H1 (cell line): ENCODE results near the gene OR5A1. TPM values are rescaled to one million over a fixed set of nuclear protein-coding genes. Genes with fewer than 3 reads are reported as not detected.

Experiments
- CTCF ChIA-PET: fragments of 300-600 bp; sonication (Branson Sonifier 250); formaldehyde crosslinking; loops from one replicate; lab custom pipeline; 2021; ENCODE audit not compliant: partially characterized antibody; lab: Charles Lee
- POLR2A ChIA-PET: fragments of 300-600 bp; sonication (Branson Sonifier 250); formaldehyde crosslinking; loops from one replicate; lab custom pipeline; 2021; ENCODE audit warnings: inconsistent platforms; ENCODE audit not compliant: partially characterized antibody; lab: Charles Lee
- DNase-seq, 2 experiments: peaks; one replicate each; pipeline versions ENCODE4 v3.0.0 to v3.0.0-alpha.2; 2010 to 2022; ENCODE audit warnings: low spot score in 2 of 2, low read depth in 1 of 2, mixed read lengths in 1 of 2
- FAIRE-seq: peaks from 2 replicates; lab custom pipeline; 2011; peaks lifted over from hg19 to GRCh38; lab: Jason Lieb, UNC
- H2AFZ ChIP-seq: 2 replicates; pipeline ENCODE4 v1.8.1; 2012; ENCODE audit warnings: low read length, inconsistent platforms
- H2AK5ac ChIP-seq: 2 replicates; pipeline ENCODE4 v1.6.1; 2013; ENCODE audit warnings: low read depth, low read length
- H2BK120ac ChIP-seq: replicated peaks from 2 replicates; pipeline ENCODE3; 2013; ENCODE audit warnings: low read depth, low read length, inconsistent platforms
- H2BK12ac ChIP-seq: 2 replicates; pipeline ENCODE4 v1.6.1; 2013; ENCODE audit warnings: low read depth, low read length
- H2BK15ac ChIP-seq: 2 replicates; pipeline ENCODE4 v1.6.1; 2013; ENCODE audit warnings: low read length
- H2BK20ac ChIP-seq: 2 replicates; pipeline ENCODE4 v1.6.1; 2013; ENCODE audit warnings: low read length
- H2BK5ac ChIP-seq: 2 replicates; pipeline ENCODE4 v1.6.1; 2013; ENCODE audit warnings: low read depth, low read length
- H3K14ac ChIP-seq: 2 replicates; pipeline ENCODE4 v1.6.1; 2013; ENCODE audit warnings: inconsistent platforms; ENCODE audit not compliant: insufficient read length
- H3K18ac ChIP-seq: 2 replicates; pipeline ENCODE4 v1.6.1; 2013; ENCODE audit warnings: low read length; ENCODE audit errors: extremely low read depth
- H3K23ac ChIP-seq: 2 replicates; pipeline ENCODE4 v1.6.1; 2013; ENCODE audit warnings: inconsistent platforms; ENCODE audit not compliant: insufficient read length
- H3K23me2 ChIP-seq: 2 replicates; pipeline ENCODE4 v1.6.1; 2013; ENCODE audit warnings: low read depth, low read length
- H3K27ac ChIP-seq: 2 replicates; pipeline ENCODE4 v1.6.1; 2011; ENCODE audit warnings: low read depth, low read length, inconsistent platforms
- H3K27me3 ChIP-seq, 4 experiments: replicated peaks in 1 of 4; 1 replicate in 1 of 4; 2 replicates in 3 of 4; pipeline versions ENCODE4 v1.6.1 to v1.8.1; 2011 to 2013; ENCODE audit warnings: low read length in 3 of 4, mild to moderate bottlenecking in 3 of 4, inconsistent platforms in 2 of 4, mixed read lengths in 2 of 4, moderate library complexity in 1 of 4; ENCODE audit not compliant: control insufficient read depth in 3 of 4, insufficient read depth in 3 of 4; ENCODE audit errors: extremely low read depth in 1 of 4
- H3K36me3 ChIP-seq, 4 experiments: 2 replicates each; pipeline versions ENCODE4 v1.6.1 to v1.8.1; 2011 to 2013; ENCODE audit warnings: mild to moderate bottlenecking in 4 of 4, low read length in 3 of 4, moderate library complexity in 2 of 4, control low read depth in 1 of 4, inconsistent platforms in 1 of 4; ENCODE audit not compliant: insufficient read depth in 4 of 4, control insufficient read depth in 2 of 4
- H3K4ac ChIP-seq: replicated peaks from 2 replicates; pipeline ENCODE3; 2013; ENCODE audit warnings: low read length, low read depth, mixed read lengths, inconsistent platforms; ENCODE audit not compliant: insufficient read length
- H3K4me1 ChIP-seq, 4 experiments: replicated peaks in 1 of 4; 1 replicate in 1 of 4; 2 replicates in 3 of 4; pipeline versions ENCODE4 v1.6.1 to v1.8.1; 2011 to 2013; ENCODE audit warnings: low read length in 3 of 4, inconsistent platforms in 2 of 4, mixed read lengths in 1 of 4; ENCODE audit not compliant: insufficient read depth in 4 of 4, control insufficient read depth in 3 of 4
- H3K4me2 ChIP-seq, 2 experiments: 2 replicates each; pipeline versions ENCODE4 v1.6.1 to v1.8.1; 2011 to 2013; ENCODE audit warnings: low read depth in 2 of 2, low read length in 2 of 2, control low read depth in 1 of 2, inconsistent platforms in 1 of 2, mild to moderate bottlenecking in 1 of 2; ENCODE audit not compliant: insufficient read depth in 1 of 2
- H3K4me3 ChIP-seq, 4 experiments: fragments of 200-600, 300-600 bp in 1 of 4; sonication (generic), shearing (Covaris generic), sonication (Bioruptor Twin) in 1 of 4; 2 replicates each; pipeline versions ENCODE4 v1.5.1 to v1.8.1; 2011 to 2016; ENCODE audit warnings: low read length in 4 of 4, low read depth in 3 of 4, control low read depth in 2 of 4, inconsistent platforms in 2 of 4, mild to moderate bottlenecking in 2 of 4, mixed read lengths in 1 of 4, moderate library complexity in 1 of 4; ENCODE audit not compliant: insufficient read depth in 2 of 4; ENCODE audit errors: extremely low read depth in 1 of 4
- H3K56ac ChIP-seq: replicated peaks from 2 replicates; pipeline ENCODE3; 2013; ENCODE audit warnings: low read depth, mild to moderate bottlenecking, mixed read lengths, low read length, inconsistent platforms; ENCODE audit not compliant: insufficient read length
- H3K79me1 ChIP-seq: 2 replicates; pipeline ENCODE4 v1.6.1; 2013; ENCODE audit warnings: low read depth, low read length, control low read depth
- H3K79me2 ChIP-seq, 2 experiments: 2 replicates each; pipeline versions ENCODE4 v1.6.1 to v1.8.1; 2012 to 2013; ENCODE audit warnings: low read length in 2 of 2, mild to moderate bottlenecking in 2 of 2, inconsistent platforms in 1 of 2; ENCODE audit not compliant: insufficient read depth in 2 of 2, control insufficient read depth in 1 of 2
- H3K9ac ChIP-seq, 4 experiments: replicated peaks in 1 of 4; 1 replicate in 1 of 4; 2 replicates in 3 of 4; pipeline versions ENCODE4 v1.6.1 to v1.8.1; 2011 to 2013; ENCODE audit warnings: low read depth in 3 of 4, low read length in 3 of 4, control low read depth in 2 of 4, mild to moderate bottlenecking in 2 of 4, moderate library complexity in 2 of 4, inconsistent platforms in 1 of 4; ENCODE audit errors: extremely low read depth in 1 of 4
- H3K9me3 ChIP-seq, 2 experiments: 2 replicates each; pipeline versions ENCODE4 v1.6.1 to v1.8.1; 2012 to 2013; ENCODE audit warnings: mild to moderate bottlenecking in 2 of 2, moderate library complexity in 2 of 2, control low read depth in 1 of 2, inconsistent platforms in 1 of 2, low read depth in 1 of 2, low read length in 1 of 2, mixed read lengths in 1 of 2; ENCODE audit not compliant: insufficient read depth in 2 of 2
- H4K20me1 ChIP-seq, 2 experiments: replicated peaks in 1 of 2; 2 replicates each; pipeline versions ENCODE3 to v1.8.1; 2011 to 2013; ENCODE audit warnings: inconsistent platforms in 2 of 2, low read length in 2 of 2, mild to moderate bottlenecking in 1 of 2; ENCODE audit not compliant: insufficient read depth in 2 of 2, control insufficient read depth in 1 of 2
- H4K5ac ChIP-seq: 2 replicates; pipeline ENCODE4 v1.6.1; 2013; ENCODE audit warnings: low read length, low read depth, mixed read lengths, inconsistent platforms; ENCODE audit not compliant: insufficient read length
- H4K8ac ChIP-seq: 2 replicates; pipeline ENCODE4 v1.8.0; 2013; ENCODE audit warnings: mild to moderate bottlenecking, moderate library complexity, low read length, inconsistent platforms; ENCODE audit not compliant: insufficient read depth; ENCODE audit errors: extremely low read depth
- H4K91ac ChIP-seq: replicated peaks from 2 replicates; pipeline ENCODE3; 2013; ENCODE audit warnings: low read length, mixed read lengths, inconsistent platforms; ENCODE audit not compliant: insufficient read length
- CREB1 ChIP-seq: IDR thresholded peaks from 2 replicates; pipeline ENCODE4 v1.6.1; 2012; ENCODE audit warnings: inconsistent platforms
- GTF2F1 ChIP-seq: IDR thresholded peaks from 2 replicates; pipeline ENCODE4 v1.6.1; 2012; ENCODE audit warnings: low read depth, low read length, improper control_type of control experiment, borderline replicate concordance
- JUN ChIP-seq: IDR thresholded peaks from 2 replicates; pipeline ENCODE4 v1.6.1; 2011; ENCODE audit warnings: low read depth, mild to moderate bottlenecking, improper control_type of control experiment, low read length
- JUND ChIP-seq: IDR thresholded peaks from 2 replicates; pipeline ENCODE4 v1.6.1; 2011; ENCODE audit warnings: mild to moderate bottlenecking, improper control_type of control experiment, low read length
- KDM4A ChIP-seq: IDR thresholded peaks from one replicate; pipeline ENCODE4 v1.7.1; 2012; ENCODE audit warnings: low read depth, mild to moderate bottlenecking, moderate library complexity, low read length, inconsistent platforms; ENCODE audit not compliant: severe bottlenecking
- KDM5A ChIP-seq: fragments of 200-600 bp; IDR thresholded peaks from 2 replicates; pipeline ENCODE4 v1.7.1; 2012; ENCODE audit warnings: mild to moderate bottlenecking, low read length, inconsistent platforms, mixed read lengths
- POLR2AphosphoS5 ChIP-seq: IDR thresholded peaks from 2 replicates; pipeline ENCODE4 v1.6.1; 2011; ENCODE audit warnings: low read depth, low read length
- TAF7 ChIP-seq: optimal IDR thresholded peaks from 2 replicates; pipeline ENCODE3; 2011; ENCODE audit warnings: low read depth, mild to moderate bottlenecking, inconsistent platforms, low read length, moderate library complexity, borderline replicate concordance
- TBP ChIP-seq: IDR thresholded peaks from 2 replicates; pipeline ENCODE4 v1.6.1; 2011; ENCODE audit warnings: low read depth, low read length, improper control_type of control experiment
- TCF12 ChIP-seq: IDR thresholded peaks from 2 replicates; pipeline ENCODE4 v1.6.1; 2011; ENCODE audit warnings: low read depth, mild to moderate bottlenecking, low read length
- polyA plus RNA-seq, 7 experiments: library from polyadenylated mRNA; depleted of rRNA in 3 of 7; stranded (reverse) in 5 of 7; unstranded in 2 of 7; fragments of >200 nt in 5 of 7; fragments of 200-250 nt in 2 of 7; gene quantifications; 1 replicate in 5 of 7; 2 replicates in 1 of 7; 4 replicates in 1 of 7; pipeline versions ENCODE4 v1.2.1 to v1.2.3, GENCODE V29; 2011 to 2013; ENCODE audit warnings: missing spikeins in 2 of 7, mixed read lengths in 2 of 7
- total RNA-seq: library from RNA; stranded (reverse); fragmentation: NEBNext Ultra II Directional; extraction: Animal tissue kit (Norgen Biotek cat#: 25700); gene quantifications from 2 replicates; pipeline ENCODE4 v1.2.1, GENCODE V29; 2021
- TF ChIP-seq, protein P1 (sequence below): IDR thresholded peaks from 2 replicates; pipeline ENCODE4 v1.6.1; 2012; ENCODE audit warnings: inconsistent platforms

OR5A1 gene
- total and polyA plus RNA-seq, 2 of the 8 experiments (the other 6 are each of a cell fraction or from before 2014, with no cell fraction given) = not detected

DNA sequence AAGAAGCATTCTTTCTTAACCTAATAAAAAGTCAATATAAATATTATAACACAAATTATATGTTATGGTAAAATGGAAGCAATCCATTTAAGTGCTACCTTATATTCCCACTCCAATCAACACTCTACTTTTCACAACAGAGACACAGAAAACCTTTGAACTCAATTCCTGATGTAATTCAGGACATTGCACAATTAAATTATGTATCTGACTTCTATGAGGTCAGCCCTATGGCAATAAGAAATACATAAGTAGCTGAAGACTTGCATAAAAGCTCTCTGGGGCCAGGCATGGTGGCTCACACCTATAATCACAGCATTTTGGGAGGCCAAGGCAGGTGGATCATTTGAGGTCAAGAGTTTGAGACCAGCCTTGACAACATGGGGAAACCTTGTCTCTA lies 43.6 kb downstream of the OR5A1 start:
- H2BK5ac ChIP-seq = no peak overlapping the region
- H2BK120ac ChIP-seq = no peak overlapping the region
- ChIA-PET CTCF (no interaction called here), POLR2A (no interaction called here)
- no peaks in the 10 kb centered on the region for H3K79me1 ChIP-seq
- no peak overlapping the region for H4K91ac ChIP-seq
- no peak for FAIRE-seq
- no peak overlapping the region for H3K23ac ChIP-seq
- H2BK12ac ChIP-seq = no peak overlapping the region
- no peaks in the 10 kb centered on the region for H3K23me2 ChIP-seq
- H3K4ac ChIP-seq = no peak overlapping the region
- H3K4me2 ChIP-seq = no peak overlapping the region
- no peak overlapping the region for H2BK20ac ChIP-seq
- H2BK15ac ChIP-seq = no peak overlapping the region
- H3K9me3 ChIP-seq = no peaks in the 10 kb centered on the region
- H3K27me3 ChIP-seq = no peaks in the 10 kb centered on the region
- no peak for DNase-seq
- no peak overlapping the region for H3K27ac ChIP-seq
- no peak overlapping the region for H2AFZ ChIP-seq
- H4K8ac ChIP-seq = no peak overlapping the region
- H3K4me1 ChIP-seq = no peaks in the 10 kb centered on the region
- no peak overlapping the region for H2AK5ac ChIP-seq
- H3K14ac ChIP-seq = no peak overlapping the region
- H3K36me3 ChIP-seq = no peaks in the 10 kb centered on the region
- no peaks in the 10 kb centered on the region for H4K20me1 ChIP-seq
- H3K18ac ChIP-seq = no peak overlapping the region
- H3K79me2 ChIP-seq = no peaks in the 10 kb centered on the region
- no peak overlapping the region for H4K5ac ChIP-seq
- H3K4me3 ChIP-seq = no peak overlapping the region
- no peak overlapping the region for H3K56ac ChIP-seq
- no peak overlapping the region for H3K9ac ChIP-seq
- TF ChIP-seq, protein P1, sequence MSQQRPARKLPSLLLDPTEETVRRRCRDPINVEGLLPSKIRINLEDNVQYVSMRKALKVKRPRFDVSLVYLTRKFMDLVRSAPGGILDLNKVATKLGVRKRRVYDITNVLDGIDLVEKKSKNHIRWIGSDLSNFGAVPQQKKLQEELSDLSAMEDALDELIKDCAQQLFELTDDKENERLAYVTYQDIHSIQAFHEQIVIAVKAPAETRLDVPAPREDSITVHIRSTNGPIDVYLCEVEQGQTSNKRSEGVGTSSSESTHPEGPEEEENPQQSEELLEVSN = no peak
- no peak for TF ChIP-seq TAF7
- TF ChIP-seq KDM4A = no peak
- TF ChIP-seq TCF12 = no peak
- TF ChIP-seq TBP = no peak
- TF ChIP-seq POLR2AphosphoS5 = no peak
- TF ChIP-seq JUND = no peak
- TF ChIP-seq JUN = no peak
- TF ChIP-seq GTF2F1 = no peak
- no peak for TF ChIP-seq CREB1
- TF ChIP-seq KDM5A = no peak
